HEK293 (cell line): ENCODE results near the gene ZNF764.

ENCODE experiments used
- CTCF ChIA-PET: fragments of 350-600 bp; formaldehyde crosslinking; extraction: SDS; loops from one replicate; lab custom pipeline; 2021; ENCODE audit warnings: antibody characterized with exemption; lab: Yijun Ruan, JAX
- POLR2A ChIA-PET: fragments of 300-600 bp; formaldehyde crosslinking; extraction: SDS; loops from one replicate; lab custom pipeline; 2020; ENCODE audit warnings: antibody characterized with exemption, inconsistent platforms; lab: Yijun Ruan, JAX
- H3K27ac ChIP-seq: fragments of 200-500 bp; sonication (Bioruptor generic); 2 replicates; pipeline ENCODE4 v1.5.1; 2014; ENCODE audit warnings: low read depth, low read length, control low read depth, inconsistent platforms; ENCODE audit errors: extremely low read depth
- H3K36me3 ChIP-seq, 2 experiments: fragments of 200-500 bp in 1 of 2; sonication (Bioruptor generic) in 1 of 2; 1 replicate in 1 of 2; 2 replicates in 1 of 2; pipeline ENCODE4 v1.5.1; 2014 to 2017; ENCODE audit warnings: inconsistent platforms in 2 of 2, low read length in 2 of 2; ENCODE audit not compliant: control insufficient read depth in 2 of 2, insufficient read depth in 1 of 2
- H3K4me1 ChIP-seq: fragments of 200-500 bp; sonication (Bioruptor generic); 2 replicates; pipeline ENCODE4 v1.5.1; 2014; ENCODE audit warnings: mild to moderate bottlenecking, low read length, inconsistent platforms; ENCODE audit not compliant: control insufficient read depth, insufficient read depth
- H3K4me3 ChIP-seq: 2 replicates; pipeline ENCODE4 v1.5.1; 2011; ENCODE audit warnings: low read depth, mild to moderate bottlenecking, control low read depth, low read length, moderate library complexity
- H3K9me3 ChIP-seq: fragments of 200-500 bp; sonication (Bioruptor generic); 2 replicates; pipeline ENCODE4 v1.5.1; 2014; ENCODE audit warnings: low read depth, low read length, inconsistent platforms; ENCODE audit not compliant: control insufficient read depth, insufficient read depth
- HIC1 ChIP-seq: fragments of 450-650 bp; formaldehyde crosslinking; IDR thresholded peaks from 2 replicates; pipeline ENCODE4 v1.5.1; 2016; ENCODE audit warnings: missing biosample characterization, missing genetic modification characterization
- PRDM1 ChIP-seq: fragments of 450-650 bp; formaldehyde crosslinking; IDR thresholded peaks from 2 replicates; pipeline ENCODE4; 2016; ENCODE audit warnings: missing biosample characterization, missing genetic modification characterization
- PRDM4 ChIP-seq: fragments of 450-650 bp; formaldehyde crosslinking; IDR thresholded peaks from 2 replicates; pipeline ENCODE4 v1.5.1; 2017; ENCODE audit warnings: missing biosample characterization, missing genetic modification characterization
- WT1 ChIP-seq: fragments of 450-650 bp; formaldehyde crosslinking; IDR thresholded peaks from 2 replicates; pipeline ENCODE4 v1.5.1; 2016; ENCODE audit warnings: missing biosample characterization, missing genetic modification characterization
- ZBTB17 ChIP-seq: fragments of 450-650 bp; formaldehyde crosslinking; IDR thresholded peaks from 2 replicates; pipeline ENCODE4 v1.5.1; 2016; ENCODE audit warnings: missing biosample characterization, missing genetic modification characterization
- ZBTB26 ChIP-seq: fragments of 450-650 bp; formaldehyde crosslinking; optimal IDR thresholded peaks from 2 replicates; pipeline ENCODE3; 2016; ENCODE audit warnings: missing biosample characterization, mild to moderate bottlenecking, missing genetic modification characterization
- ZNF140 ChIP-seq: fragments of 450-650 bp; formaldehyde crosslinking; IDR thresholded peaks from 2 replicates; pipeline ENCODE4 v1.5.1; 2016; ENCODE audit warnings: missing biosample characterization, missing genetic modification characterization
- ZNF16 ChIP-seq: fragments of 450-650 bp; formaldehyde crosslinking; IDR thresholded peaks from 2 replicates; pipeline ENCODE4 v1.5.1; 2016; ENCODE audit warnings: low read depth, missing biosample characterization, missing genetic modification characterization
- ZNF2 ChIP-seq: fragments of 450-650 bp; formaldehyde crosslinking; IDR thresholded peaks from 2 replicates; pipeline ENCODE4 v1.5.1; 2016; ENCODE audit warnings: missing biosample characterization, missing genetic modification characterization
- ZNF211 ChIP-seq: fragments of 450-650 bp; formaldehyde crosslinking; IDR thresholded peaks from 2 replicates; pipeline ENCODE4 v1.5.1; 2016; ENCODE audit warnings: low read depth, missing biosample characterization, missing genetic modification characterization
- ZNF239 ChIP-seq: fragments of 450-650 bp; formaldehyde crosslinking; IDR thresholded peaks from 2 replicates; pipeline ENCODE4 v1.5.1; 2016; ENCODE audit warnings: missing biosample characterization, missing genetic modification characterization
- ZNF24 ChIP-seq: fragments of 450-650 bp; formaldehyde crosslinking; IDR thresholded peaks from 2 replicates; pipeline ENCODE4 v1.5.1; 2016; ENCODE audit warnings: missing biosample characterization, missing genetic modification characterization
- ZNF341 ChIP-seq: fragments of 450-650 bp; formaldehyde crosslinking; IDR thresholded peaks from 2 replicates; pipeline ENCODE4; 2016; ENCODE audit warnings: low read depth, missing biosample characterization, missing genetic modification characterization
- ZNF37A ChIP-seq: fragments of 450-650 bp; IDR thresholded peaks from 2 replicates; pipeline ENCODE4 v1.5.1; 2018; ENCODE audit warnings: missing biosample characterization, missing genetic modification characterization
- ZNF433 ChIP-seq: fragments of 450-650 bp; formaldehyde crosslinking; IDR thresholded peaks from 2 replicates; pipeline ENCODE4 v1.5.1; 2016; ENCODE audit warnings: missing biosample characterization, missing genetic modification characterization, low read depth
- ZNF621 ChIP-seq: fragments of 450-650 bp; formaldehyde crosslinking; IDR thresholded peaks from 2 replicates; pipeline ENCODE4 v1.5.1; 2017; ENCODE audit warnings: missing biosample characterization, missing genetic modification characterization
- ZNF624 ChIP-seq: fragments of 450-650 bp; formaldehyde crosslinking; IDR thresholded peaks from 2 replicates; pipeline ENCODE4 v1.5.1; 2017; ENCODE audit warnings: missing biosample characterization, missing genetic modification characterization
- ZNF768 ChIP-seq: fragments of 450-650 bp; formaldehyde crosslinking; IDR thresholded peaks from 2 replicates; pipeline ENCODE4 v1.5.1; 2018; ENCODE audit warnings: missing biosample characterization, mild to moderate bottlenecking, missing genetic modification characterization
- ZNF785 ChIP-seq: fragments of 450-650 bp; formaldehyde crosslinking; IDR thresholded peaks from 2 replicates; pipeline ENCODE4 v1.5.1; 2016; ENCODE audit warnings: missing biosample characterization, missing genetic modification characterization

ZNF764 gene

GRCh38 chr16:30562021-30562420, 3.8 kb upstream of the ZNF764 start:
- CTCF ChIA-PET, result interaction anchor here (0.7 kb wide), 1 partner anchor 36 kb away, joined by 3 read pairs; no protein-coding TSS in a partner anchor
- no peak overlapping the region for H3K4me3 ChIP-seq
- no peak overlapping the region for H3K27ac ChIP-seq

GRCh38 chr16:30561089-30561816, 3.1 kb upstream of the ZNF764 start:
- TF ChIP-seq WT1 (tag by site-specific recombination) (no peak), ZNF341 (tag by site-specific recombination) (peak; percentile 55), ZNF16 (tag by site-specific recombination) (no peak)
- CTCF ChIA-PET, result interaction anchor here (0.5 to 0.7 kb wide), 2 partner anchors 37 to 54 kb away, joined by 3 read pairs; no protein-coding TSS in a partner anchor

More at GRCh38 chr16:30562021-30562420, 3.8 kb upstream of the ZNF764 start:
- Histone ChIP-seq H3K36me3 (no peaks in the 10 kb centered on the region), H3K9me3 (no peaks in the 10 kb centered on the region), H3K4me1 (peaks cover 2% of the 10 kb centered on the region; the same call in 1 of the 2 replicates)
- POLR2A ChIA-PET, result no interaction called here
- TF ChIP-seq ZNF768 (tag by site-specific recombination) (no peak), ZNF433 (no peak), ZNF785 (tag by site-specific recombination) (no peak), ZNF621 (tag by site-specific recombination) (no peak), ZNF2 (no peak), ZNF24 (tag by site-specific recombination) (no peak), PRDM1 (tag by site-specific recombination) (no peak), ZNF211 (tag by site-specific recombination) (no peak), HIC1 (tag by site-specific recombination) (no peak), ZNF140 (tag by site-specific recombination) (no peak), ZNF624 (tag by site-specific recombination) (no peak), ZBTB17 (tag by site-specific recombination) (no peak), ZBTB26 (tag by site-specific recombination) (no peak), ZNF37A (tag by site-specific recombination) (no peak), ZNF239 (no peak), PRDM4 (tag by site-specific recombination) (no peak)
- TF ChIP-seq, all 188 proteins: peak for 0

More at GRCh38 chr16:30561089-30561816, 3.1 kb upstream of the ZNF764 start:
- Histone ChIP-seq H3K9me3 (no peaks in the 10 kb centered on the region), H3K36me3 (peaks cover 0 to 2% of the 10 kb centered on the region in 2 experiments; a peak in 1 of 3 replicates), H3K27ac (no peak overlapping the region), H3K4me3 (no peak overlapping the region), H3K4me1 (peaks cover 2% of the 10 kb centered on the region; the same call in 1 of the 2 replicates)
- POLR2A ChIA-PET, result interaction anchor here (0.8 to 1.0 kb wide), 3 partner anchors 10 to 73 kb away, joined by 3 read pairs; partner anchors contain the start of gene ZNF688
